Fibroblast of lung (primary cell): ENCODE measurements around the gene ZSCAN22.

Source experiments
- CTCF ChIP-seq, 2 donors: IDR thresholded peaks in 1 of 2; conservative IDR thresholded peaks in 1 of 2; 1 replicate in 1 of 2; 2 replicates in 1 of 2; pipeline ENCODE4 v1.5.1; 2011 to 2012; ENCODE audit warnings: low read length in 2 of 2, control low read depth in 1 of 2, inconsistent platforms in 1 of 2, low read depth in 1 of 2, mild to moderate bottlenecking in 1 of 2
- EZH2 ChIP-seq: IDR thresholded peaks from 2 replicates; pipeline ENCODE4 v1.5.1; 2012; ENCODE audit warnings: low read length, control low read depth, mild to moderate bottlenecking; ENCODE audit errors: missing control alignments

GRCh38 chr19:58296104-58296503 is 30.7 kb upstream of the ZSCAN22 start:
- TF ChIP-seq CTCF (conservative IDR thresholded peaks at IDR 0.05 in 1 of 2, IDR thresholded peaks at IDR 0.05 in 1 of 2; ENCODE audit: low read depth in 1 of 2, low read length in 2 of 2): no peak
- TF ChIP-seq EZH2: no peak
